ENCODE results near the gene PPID.
"Not testable (repeated sequence)": the region's sequence is repeated elsewhere in the genome, so short reads cannot be mapped to it uniquely, and the experiment has no call there.

Gene PPID

DNA sequence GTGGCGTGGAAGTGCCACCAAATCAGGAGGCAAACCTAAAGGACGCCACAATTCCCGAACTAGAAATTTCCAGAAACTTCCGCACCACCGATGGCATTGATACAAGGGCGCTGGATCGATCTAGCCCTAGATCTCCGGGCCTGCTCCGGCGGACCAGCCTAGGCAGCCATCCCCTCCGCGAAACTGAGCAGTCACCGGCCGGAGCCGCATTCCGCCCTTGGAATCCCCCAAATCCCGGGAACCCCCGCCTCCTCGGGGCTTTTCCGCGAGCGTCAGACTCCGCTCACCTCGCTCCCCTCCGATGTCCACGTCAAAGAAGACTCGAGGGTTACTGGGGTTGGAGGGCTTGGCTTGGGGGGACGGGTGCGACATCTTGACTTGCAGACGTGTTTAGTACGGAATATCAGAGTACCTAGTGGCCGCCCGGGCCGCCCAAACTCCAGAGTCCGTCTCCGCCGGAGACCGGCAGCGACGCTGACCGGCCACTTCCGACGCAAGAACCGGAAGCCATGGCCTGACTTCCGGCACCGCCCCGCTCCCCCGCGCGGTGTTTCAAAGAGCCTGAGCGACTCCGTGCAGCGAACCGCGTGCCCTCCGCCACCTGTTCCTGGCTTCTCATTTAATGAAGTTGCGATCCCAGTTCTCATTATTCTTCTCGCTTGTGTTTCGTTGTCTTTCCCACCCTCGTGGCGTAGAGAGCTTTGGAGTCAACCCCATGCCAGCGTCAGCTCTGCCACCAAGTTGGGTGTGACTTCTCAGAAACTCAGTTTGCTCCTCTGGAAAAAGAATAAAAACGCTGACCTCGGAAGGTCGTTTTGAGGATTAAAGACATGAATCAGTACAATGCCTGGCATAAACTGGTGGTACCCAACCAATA lies at the start of gene PPID:
PPID (minus strand) TSS at position 480 of the 877 bp plus-strand sequence; CDS start at position 372, 108 bp downstream.
- DNase-seq, result peak; percentile 73

DNA sequence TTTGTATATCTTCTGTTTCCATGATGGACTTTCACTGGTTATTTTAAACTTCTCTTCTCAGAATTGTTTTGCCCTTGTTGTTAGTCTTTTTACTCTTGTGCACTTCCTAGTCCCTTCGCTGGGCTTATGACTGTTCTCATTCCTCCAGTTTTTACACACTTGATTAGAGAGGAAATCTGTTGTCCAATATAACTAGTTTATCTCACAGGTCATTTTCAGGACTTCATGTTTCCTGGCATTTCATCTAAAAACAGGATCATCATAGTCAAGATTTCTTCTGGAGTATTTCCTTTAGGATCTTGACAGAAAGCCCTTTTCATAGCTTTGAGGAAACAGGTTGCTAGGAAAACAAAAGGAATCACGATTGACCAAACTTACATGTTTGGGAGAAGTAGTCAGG lies 48.6 kb upstream of the PPID start:
- DNase-seq, result no peak

DNA sequence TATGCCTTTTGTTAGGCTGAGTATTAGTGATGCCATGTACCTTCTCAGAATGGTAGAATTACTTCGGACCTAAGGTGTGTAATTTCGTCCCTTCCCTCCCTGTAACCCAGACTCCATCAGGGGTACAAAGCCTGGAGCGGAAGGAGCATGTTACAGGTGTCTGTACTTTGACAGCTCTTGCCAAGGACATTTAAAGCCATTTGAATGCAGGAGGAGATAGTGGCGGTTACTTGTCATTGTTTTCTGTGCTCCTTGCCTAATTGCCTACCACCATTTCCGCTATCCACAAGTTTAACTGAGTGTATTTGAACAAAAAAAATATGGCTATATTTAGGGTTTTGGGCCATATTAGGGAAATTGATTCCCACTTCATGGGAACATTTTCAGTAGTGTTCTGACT lies 47.5 kb upstream of the PPID start:
- no peak for DNase-seq

DNA sequence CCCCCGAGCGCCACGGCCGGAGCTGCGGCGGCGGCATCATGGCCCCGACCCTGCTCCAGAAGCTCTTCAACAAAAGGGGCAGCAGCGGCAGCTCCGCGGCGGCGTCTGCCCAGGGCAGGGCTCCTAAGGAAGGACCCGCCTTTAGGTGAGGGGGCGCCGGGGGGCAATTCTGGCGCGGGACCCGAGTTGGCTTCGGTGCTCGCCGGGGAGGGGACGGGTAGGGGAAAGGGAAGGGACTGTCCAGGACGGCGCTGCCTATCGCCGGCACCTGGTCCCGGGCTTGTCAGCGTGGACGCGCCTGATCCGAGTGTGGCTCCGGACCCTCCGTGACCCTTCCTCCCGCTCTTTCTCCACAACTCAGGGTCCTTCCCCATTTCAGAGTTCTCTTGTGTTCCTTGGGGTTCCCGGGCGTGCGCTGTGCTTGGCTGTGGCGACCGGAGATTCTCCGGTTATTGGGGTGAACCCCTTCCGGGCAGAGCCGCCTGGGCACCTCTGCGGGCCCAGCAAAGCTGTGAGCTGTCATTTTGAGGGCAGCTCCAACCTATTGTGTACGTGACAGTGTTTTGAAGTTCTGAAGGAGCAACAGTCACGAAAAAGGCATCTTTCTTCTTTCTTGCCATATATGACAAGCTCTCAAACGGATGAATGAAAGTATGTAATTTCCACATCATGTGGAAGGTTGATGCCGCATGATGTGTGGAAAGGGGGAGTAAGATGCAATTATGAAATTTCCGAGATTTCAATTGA lies 46.2 kb upstream of the PPID start:
- DNase-seq, result peak; percentile 31

DNA sequence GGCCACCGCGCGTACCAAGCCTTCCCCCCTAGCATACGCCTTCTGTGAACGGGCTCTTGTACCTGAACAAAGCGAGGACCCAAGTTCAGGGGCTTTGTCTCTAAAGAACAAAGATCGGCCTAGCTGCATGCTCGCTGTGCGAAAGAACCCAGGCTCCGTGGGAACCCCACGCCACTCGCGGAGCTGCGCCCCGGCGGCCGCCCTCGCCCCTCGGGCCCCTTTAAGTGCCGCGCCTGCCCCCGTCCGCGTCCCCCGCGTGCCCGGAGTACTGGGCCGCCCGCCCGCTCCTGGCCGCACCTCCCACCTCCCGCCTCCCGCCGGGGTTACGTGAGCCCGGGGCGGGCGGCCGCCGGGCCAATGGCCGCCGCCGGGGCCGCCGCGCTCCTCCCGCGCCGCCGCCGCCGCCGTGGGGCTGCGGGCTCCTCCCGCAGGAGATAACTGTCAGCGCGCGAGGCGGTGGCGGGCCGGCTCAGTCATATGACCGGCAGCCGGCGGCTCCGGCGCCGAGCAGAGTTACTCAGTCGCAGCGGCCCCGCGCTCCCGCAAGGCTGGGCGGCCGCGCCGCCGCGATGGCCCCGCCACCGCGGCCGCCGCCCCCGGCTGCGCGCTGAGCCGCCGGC lies 45.5 kb upstream of the PPID start, which contains the start of gene FNIP2:
FNIP2 (plus strand) TSS at position 472 of the 620 bp plus-strand sequence. CDS start 187 bp downstream, outside the sequence.
- DNase-seq, result peak; percentile 89

DNA sequence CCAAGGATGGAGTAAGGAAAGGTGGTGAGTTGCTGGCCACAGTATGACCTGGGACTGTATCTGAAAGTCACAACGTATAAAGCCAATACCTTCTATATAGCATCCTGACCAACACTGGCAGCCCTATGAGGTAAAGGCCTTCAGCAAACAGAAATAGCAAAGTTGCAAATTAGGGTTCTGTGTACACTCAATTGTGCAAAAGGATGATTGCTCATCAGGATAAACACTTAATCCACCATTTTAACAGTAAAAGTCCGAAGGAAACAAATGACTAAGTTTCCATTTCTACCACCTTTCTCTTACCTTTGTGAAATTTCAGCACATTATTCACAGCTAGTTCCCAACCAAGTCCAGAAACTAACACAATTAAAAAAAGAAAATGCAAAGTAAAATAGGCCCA lies 44.3 kb upstream of the PPID start:
- no peak for DNase-seq

DNA sequence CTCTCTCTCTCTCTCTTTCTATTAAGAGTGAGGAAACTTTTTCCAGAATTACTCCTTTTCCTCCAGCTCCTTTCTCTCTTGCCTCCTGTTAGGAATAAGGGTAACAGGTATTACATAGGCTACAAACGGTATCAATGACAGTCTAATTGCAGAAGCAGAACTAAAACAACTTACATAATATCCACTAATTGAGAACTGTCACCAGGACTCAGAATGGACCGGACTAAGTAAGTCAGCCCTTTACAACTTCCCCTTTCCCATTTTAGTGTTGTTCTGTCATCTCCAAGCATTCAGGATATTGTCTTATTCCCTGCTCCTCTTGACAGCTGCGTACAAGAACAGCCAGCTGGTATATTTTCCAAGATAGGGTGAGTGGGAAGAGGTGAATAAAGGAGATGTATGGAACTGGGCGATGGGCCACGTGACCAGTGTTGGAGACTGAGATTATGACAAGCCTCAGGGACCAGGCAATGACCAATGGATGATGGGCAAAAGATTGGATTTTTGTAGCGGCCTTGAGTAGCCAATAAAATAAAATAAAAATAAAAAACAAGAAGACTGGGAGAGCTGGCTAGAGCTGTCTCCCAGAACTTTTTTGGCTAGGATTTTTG lies 43.3 kb upstream of the PPID start:
- DNase-seq, result no peak

DNA sequence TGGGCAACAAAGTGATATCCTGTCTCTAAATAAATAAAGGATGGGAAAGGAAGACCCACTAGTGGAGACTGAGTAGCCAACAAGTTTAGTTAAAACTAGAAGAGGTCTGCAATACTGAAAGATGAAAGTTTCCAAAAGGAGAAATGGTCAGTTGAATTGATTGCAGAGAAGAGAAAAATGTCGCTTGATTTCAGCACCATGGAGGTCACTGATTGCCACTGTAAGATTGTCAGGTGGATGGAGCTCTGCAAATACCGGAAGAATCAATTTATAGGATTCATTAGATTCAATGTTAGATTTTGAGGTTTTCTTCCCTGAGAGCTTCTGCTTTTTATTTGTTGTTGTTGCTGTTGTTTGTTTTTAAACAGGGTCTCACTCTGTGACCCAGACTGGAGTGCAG lies 40.3 kb upstream of the PPID start:
- no peak for DNase-seq

DNA sequence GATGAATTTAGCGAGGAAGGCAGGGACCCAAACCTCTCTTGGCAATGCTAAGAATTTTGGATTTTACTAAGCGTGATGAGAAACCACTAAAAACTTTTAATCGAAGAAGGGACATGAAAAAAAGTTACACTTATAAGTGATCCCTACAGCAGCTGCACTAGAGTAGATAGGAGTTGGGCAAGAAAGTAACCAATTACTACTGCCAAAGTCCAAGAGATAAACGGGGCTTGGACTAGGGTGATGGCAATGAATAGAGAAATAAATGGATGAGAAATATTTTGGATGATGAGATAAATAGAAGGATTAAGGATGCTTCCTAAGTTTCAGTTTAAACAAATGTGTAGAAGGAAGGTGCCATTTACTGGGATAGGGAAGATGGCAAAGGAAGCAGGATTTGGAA lies 39.4 kb upstream of the PPID start:
- no peak for DNase-seq

DNA sequence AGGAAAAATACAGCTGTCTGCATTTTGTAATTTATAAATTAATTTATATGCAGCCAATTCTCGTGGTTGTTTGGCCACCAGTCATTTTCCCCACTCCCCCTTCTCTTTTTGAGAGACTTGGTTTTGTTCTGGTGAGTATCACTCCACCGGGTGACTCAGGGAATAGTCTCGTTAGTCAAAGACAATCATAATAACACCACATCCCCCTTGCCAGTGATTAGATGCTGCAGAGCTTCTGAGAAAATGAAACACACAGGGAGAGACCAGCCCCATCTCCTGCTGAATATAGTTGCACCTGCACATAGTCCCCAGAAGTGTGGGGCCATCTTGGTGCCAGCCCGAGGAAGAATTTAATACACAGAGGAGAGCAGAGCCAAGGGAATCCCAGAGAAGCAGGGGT lies 37.7 kb upstream of the PPID start:
- DNase-seq, result no peak

DNA sequence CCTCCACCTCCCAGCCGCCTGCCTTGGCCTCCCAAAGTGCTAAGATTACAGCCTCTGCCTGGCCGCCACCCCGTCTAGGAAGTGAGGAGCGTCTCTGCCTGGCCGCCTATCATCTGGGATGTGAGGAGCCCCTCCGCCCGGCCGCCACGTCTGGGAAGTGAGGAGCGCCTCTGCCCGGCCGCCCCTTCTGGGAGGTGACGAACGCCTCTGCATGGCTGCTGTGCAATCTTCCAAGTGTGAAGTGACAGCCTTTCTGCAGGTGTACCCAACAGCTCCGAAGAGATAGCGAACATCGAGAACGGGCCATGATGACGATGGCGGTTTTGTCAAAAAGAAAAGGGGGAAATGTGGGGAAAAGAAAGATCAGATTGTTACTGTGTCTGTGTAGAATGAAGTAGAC lies 36.3 kb upstream of the PPID start:
- not testable (repeated sequence) for DNase-seq

DNA sequence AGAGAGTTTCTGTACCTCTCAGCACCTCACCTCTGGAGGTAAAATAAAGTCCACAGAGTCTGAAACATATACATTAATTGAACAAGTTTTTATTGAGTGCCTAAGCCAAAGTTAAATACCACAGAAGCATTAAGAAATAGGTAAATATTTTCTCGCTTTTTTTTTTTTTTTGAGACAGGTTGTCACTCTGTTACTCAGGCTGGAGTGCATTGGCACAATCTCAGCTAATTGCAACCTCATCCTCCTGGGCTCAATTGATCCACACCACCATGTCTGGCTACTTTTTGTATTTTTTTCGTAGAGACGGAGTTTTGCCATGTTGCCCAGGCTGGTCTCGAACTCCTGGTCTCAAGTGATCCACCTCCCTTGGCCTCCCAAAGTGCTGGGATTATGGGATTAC lies 35.5 kb upstream of the PPID start:
- DNase-seq, result no peak

DNA sequence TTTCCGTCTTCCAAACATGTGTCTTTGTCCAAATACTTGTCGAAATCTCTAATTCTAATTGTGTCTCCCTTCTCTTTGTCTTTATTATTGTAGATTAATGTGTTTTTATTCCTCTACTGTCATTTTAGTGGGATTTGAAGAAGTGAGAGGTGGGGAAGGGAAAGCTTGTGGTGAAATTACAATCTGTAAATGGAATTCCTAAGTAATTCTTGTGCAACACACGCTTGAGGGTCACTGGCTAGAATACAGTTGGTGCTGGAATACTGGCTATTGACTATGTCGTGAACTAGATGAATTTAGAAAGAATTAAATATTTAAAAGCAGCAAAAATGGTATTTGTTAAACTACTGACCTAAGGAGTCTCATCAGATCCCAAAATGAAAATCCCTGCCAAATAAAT lies 34.9 kb upstream of the PPID start:
- DNase-seq, result no peak

DNA sequence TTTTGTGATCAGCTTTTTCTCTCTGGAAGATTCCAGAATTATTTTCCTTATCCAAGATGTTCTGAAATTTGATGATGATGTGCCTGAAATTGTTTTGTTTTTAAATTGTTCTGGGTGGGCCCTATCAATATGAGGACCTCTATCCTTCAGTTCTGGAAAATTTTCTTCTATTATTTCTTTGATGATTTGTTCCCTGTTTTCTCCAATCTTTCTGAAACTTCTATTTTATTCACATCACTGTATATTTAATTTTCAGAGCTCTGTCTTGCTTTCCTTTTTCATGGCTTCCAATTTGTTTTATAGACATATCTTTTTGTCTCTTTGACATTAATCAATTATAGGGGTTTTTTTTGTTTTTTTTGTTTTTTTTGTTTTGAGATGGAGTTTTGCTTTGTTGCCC lies 33.4 kb upstream of the PPID start:
- no peak for DNase-seq

DNA sequence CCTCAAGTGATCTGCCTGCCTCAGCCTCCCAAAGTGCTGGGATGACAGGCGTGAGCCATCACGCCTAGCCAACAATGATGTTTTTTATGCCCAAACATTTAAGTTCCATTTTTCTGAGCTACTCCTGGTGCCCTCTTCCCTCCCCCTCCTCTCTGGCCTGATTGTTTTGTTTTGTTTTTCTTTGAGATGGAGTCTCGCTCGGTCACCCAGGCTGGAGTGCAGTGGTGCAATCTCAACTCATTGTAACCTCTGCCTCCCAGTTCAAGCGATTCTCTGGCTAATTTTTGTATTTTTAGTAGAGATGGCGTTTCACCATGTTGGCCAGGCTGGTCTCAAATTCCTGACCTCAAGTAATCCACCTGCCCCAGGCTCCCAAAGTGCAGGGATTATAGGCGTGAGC lies 32.6 kb upstream of the PPID start:
- DNase-seq, result not testable (repeated sequence)

DNA sequence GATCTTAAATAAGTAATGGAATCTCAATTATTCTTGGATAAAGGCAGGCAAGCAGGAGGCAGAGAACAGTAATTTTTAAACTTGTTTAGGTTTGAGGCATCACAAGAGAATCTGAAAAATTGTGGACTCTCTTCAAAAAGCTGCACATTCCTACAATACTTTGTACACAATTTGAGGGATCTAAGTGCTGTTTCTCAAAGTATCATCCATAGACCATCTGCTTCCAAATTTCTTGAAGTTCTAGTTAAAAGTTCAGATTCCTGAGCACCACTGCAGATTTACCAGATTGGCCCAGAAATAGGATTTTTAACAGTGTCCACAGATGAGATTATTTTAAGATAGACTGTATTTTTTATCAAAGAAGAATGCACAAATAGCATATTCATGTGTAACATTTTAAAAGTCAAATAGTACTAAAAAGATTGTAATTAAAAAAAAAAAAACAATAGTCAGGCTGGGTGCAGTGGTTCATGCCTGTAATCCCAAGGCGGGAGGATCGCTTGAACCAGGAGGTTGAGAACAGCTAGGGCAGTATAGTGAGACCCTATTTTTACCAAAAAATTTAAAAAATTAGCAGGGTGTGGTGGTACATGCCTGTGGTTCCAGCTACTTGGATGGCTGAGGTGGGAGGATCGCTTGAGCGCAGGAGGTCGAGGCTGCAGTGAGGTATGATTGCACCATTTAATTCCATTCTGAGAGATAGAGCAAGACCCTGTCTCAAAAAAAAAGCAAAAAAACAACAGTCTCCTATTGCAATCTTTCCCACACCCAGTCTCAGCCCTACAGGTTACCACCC lies 31.4 kb upstream of the PPID start:
- no peak for DNase-seq

DNA sequence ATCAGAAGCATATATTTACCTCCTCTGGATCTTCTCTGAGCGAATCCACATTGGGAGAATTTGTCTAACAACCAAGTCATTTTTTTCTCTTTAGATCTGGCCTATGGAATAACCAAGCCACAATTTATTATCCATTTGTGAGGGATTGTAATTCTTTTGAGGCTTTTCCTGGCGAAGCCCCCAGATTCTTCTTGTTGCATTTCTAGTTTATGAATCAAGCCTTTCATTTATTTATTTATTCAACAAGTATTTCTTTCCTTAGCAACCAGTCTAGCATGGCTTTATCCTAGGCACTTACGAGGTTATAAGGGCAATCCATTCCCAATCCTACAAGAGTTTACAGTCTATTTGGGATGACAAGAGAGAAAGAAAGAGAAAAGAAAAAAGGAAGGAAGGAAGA lies 27.2 kb upstream of the PPID start:
- DNase-seq, result no peak

DNA sequence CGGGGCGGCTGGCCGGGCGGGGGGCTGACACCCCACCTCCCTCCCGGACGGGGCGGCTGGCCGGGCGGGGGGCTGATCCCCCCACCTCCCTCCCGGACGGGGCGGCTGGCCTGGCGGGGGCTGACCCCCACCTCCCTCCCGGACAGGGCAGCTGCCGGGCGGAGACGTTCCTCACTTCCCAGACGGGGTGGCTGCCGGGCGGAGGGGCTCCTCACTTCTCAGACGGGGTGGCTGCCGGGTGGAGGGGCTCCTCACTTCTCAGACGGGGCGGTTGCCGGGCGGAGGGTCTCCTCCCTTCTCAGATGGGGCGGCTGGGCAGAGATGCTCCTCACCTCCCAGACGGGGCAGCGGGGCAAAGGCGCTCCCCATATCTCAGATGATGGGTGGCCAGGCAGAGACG lies 23.3 kb upstream of the PPID start:
- DNase-seq, result not testable (repeated sequence)

DNA sequence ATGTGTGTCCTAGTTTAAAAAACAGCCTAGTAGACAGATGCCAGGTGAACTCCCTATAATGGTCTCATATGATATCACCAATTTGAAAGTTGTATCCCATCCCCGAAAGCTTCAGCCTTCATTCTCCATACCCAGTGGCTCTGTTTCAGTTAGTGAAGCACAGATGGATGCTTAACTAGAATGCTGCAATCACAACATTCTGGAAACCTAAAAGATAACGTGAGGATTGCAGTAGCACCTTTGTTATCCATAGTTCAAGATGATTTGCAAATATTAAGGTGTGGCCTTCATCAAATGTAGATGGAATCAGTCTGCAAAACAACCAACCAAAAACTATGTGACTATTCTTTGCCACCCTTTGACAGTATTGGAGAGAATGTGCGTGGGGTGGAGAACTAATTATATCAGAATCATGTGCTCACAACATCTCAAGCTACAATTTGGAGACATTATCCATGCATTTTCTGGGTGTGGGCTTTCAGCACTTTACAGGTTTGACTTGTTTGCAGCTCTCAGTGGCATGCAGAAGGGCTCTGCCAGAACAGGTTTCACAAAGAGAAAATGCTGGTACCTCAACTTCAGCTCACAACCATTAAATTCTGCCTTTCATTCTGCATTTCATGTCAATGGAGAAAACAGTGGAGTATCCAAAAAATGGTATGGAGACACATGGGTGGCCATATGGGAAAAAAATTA lies 18.3 kb upstream of the PPID start:
- DNase-seq, result no peak

DNA sequence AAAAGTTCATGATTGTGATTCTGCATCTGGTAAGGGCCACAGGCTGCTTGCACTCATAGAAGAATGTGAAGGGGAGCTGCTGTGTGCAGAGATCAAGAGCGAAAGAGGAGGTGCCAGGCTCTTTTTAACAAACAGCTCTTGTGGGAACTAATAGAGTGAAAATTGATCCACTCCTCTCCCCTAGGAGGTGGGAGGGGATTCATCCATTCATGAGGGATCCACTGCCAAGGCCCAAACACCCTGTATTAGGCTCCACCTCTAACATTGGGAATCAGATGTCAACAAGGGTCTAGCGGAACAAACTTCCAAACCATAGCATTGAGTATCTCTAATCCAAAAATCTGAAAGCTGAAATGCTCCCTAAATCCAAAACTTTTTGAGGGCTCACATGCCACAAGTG lies 16.4 kb upstream of the PPID start:
- DNase-seq, result no peak

DNA sequence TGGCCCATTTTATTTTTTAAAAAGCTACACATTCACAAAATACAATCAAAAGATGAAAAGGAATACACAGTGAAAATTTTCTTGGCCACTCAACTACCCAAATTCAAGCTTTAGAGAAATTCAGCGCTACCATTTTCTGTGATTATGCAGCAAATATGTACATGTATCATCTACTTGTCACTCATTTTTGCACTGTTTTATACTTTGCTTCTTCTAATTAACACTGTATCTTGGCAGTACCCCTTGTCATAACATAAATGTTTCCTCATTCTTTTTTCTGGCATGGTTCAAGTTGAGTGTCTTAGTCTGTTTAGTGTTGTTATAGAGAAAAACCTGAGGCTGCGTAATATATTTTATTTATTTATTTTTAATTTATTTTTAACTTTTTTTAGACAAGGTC lies 15.7 kb upstream of the PPID start:
- DNase-seq, result no peak

Data from NCI-H510A treated with DMSO at 0.1 percent for 48 hours (cell line).